ENCODE results near the gene MYBPC2.

MYBPC2 gene

DNA sequence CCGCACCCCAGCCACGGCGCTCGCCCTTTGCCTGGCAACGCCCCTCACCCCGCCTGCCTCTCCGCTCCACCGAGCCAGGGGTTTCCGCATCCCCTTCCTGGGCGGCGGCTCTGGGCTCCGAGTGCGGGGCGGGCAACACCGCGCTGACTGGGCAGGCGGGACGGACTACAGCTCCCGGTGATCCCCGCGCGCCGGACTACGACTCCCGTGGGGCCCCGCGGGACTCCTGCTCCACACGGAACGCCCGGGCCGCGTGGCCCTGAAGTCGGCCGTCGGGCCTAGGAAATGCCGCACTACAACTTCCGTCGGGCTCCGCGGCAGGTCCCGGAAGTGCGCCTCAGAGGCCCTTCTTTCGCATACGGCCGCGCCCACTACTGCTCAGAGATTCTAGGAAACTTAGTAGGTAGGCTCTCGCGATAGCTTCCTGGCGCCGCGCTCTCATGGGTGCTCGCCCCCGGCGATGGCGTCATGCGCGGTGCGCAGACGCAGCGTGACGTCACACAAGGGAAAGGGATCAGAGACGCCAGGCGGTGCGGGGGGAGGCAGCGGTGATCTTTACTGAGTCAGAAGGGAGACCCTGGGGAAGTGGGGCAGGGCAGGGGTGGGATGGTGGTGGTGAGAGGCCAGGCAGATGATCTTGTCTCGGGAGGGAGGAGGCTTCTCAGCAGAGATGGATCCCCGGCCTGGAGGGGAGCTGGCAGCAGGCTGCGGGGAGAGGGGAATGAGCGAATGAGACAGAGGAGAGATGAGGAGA is 78.6 kb downstream of the MYBPC2 start, which contains the start of gene JOSD2:
Gene JOSD2 (minus strand): TSS at position 123 of the 754 bp plus-strand sequence. CDS start 760 bp downstream, outside the sequence.
- TF ChIP-seq, protein P1, sequence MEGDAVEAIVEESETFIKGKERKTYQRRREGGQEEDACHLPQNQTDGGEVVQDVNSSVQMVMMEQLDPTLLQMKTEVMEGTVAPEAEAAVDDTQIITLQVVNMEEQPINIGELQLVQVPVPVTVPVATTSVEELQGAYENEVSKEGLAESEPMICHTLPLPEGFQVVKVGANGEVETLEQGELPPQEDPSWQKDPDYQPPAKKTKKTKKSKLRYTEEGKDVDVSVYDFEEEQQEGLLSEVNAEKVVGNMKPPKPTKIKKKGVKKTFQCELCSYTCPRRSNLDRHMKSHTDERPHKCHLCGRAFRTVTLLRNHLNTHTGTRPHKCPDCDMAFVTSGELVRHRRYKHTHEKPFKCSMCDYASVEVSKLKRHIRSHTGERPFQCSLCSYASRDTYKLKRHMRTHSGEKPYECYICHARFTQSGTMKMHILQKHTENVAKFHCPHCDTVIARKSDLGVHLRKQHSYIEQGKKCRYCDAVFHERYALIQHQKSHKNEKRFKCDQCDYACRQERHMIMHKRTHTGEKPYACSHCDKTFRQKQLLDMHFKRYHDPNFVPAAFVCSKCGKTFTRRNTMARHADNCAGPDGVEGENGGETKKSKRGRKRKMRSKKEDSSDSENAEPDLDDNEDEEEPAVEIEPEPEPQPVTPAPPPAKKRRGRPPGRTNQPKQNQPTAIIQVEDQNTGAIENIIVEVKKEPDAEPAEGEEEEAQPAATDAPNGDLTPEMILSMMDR (IDR thresholded peaks at IDR 0.05; ENCODE audit: low read depth, low read length), result no peak
- peak; percentile 99 for DNase-seq (ENCODE audit: low read depth, low spot score)
- peak within 1 kb of the TSS; percentile 90 for H3K4me3 ChIP-seq (ENCODE audit: low read depth, low read length)
- in situ Hi-C loops (cut with HindIII; ENCODE audit: low sequenced_read_pairs), result no loop called here

DNA sequence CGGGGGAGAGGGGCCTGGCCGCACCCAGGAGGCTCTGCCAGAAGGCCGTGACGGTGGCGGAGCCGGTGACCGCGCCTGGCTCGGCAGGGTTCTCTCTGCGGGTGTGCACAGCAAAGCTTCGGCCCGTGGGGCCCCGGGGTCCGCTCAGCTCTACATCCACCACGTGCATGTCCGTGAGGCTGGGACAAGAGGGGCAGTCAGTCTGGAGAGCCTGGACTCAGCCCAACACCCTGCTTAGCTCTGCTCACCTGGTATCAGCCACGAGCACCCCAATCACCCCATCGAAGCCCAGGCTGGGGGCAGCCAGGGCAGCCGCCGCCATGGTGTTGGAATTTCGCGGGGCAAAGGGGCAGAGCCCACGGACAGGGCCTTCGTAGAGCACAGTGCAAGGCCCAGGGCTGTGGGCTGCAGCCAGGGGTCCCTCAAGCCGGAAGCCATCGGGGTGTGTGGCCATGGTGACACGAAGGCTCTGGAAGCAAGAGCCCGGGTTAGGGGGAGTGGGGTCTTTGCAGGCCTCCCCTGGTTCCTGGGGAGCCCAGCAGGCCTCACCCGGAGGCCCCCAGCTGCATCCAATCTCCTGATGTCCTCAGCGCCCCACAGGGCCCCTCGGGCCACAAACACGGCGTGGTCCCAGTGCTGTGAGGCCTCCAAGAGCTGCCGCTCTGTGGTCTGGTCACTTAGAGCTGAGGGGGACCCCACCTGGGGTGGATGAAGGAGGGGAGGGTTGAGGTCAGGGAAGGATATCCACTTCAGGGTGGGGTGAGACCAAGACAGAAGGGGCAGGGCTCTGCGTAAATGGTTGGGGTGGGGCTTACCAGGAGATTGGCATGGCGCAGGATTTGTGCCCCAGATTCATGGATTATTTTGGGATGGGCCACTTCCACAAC is 79.7 kb downstream of the MYBPC2 start:
- no peak for DNase-seq (ENCODE audit: low read depth, low spot score)
- in situ Hi-C loops (cut with HindIII; ENCODE audit: low sequenced_read_pairs), result no loop called here
- peak overlapping the region; percentile 90 for H3K4me3 ChIP-seq (ENCODE audit: low read depth, low read length)
- TF ChIP-seq, protein P1 (IDR thresholded peaks at IDR 0.05; ENCODE audit: low read depth, low read length), result no peak

DNA sequence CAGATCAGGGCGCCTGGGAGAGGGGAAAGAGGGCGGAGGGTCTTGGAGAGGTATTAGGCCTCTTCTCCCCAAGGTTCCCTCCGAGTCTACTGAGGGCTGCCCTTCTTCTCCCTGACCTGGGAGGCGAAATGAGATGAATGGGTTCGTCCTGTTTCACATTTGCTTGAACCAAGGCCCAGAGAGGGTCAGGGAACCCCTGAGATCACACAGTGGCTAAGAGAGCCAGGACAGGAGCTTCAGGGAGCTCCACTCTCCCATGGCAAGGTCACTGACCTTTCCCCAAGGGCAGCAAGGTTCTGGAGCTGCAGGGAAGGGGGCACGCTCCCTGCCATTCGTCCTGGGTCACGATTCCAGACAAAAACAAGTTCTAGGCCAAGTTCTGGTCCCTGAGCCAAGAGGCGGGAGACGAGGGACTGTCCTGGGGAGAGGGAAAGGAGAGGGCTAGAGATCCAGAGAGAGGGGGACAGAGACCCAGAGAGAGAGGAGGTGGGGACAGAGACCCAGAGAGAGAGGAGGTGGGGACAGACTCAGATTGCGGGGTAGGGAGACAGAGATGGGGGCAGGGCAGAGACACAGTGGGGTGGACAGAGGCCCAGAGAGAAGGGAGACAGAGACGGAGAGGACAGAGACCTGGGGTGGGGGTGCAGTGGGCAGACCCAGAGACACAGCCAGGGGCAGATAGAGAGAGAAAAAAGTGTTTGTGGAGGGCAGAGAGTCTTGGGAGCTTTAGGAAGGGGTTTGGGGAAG is 80.5 kb downstream of the MYBPC2 start:
- TF ChIP-seq, protein P1 (IDR thresholded peaks at IDR 0.05; ENCODE audit: low read depth, low read length), result no peak
- DNase-seq (ENCODE audit: low read depth, low spot score), result no peak
- in situ Hi-C loops (cut with HindIII; ENCODE audit: low sequenced_read_pairs), result no loop called here
- no peak overlapping the region for H3K4me3 ChIP-seq (ENCODE audit: low read depth, low read length)

DNA sequence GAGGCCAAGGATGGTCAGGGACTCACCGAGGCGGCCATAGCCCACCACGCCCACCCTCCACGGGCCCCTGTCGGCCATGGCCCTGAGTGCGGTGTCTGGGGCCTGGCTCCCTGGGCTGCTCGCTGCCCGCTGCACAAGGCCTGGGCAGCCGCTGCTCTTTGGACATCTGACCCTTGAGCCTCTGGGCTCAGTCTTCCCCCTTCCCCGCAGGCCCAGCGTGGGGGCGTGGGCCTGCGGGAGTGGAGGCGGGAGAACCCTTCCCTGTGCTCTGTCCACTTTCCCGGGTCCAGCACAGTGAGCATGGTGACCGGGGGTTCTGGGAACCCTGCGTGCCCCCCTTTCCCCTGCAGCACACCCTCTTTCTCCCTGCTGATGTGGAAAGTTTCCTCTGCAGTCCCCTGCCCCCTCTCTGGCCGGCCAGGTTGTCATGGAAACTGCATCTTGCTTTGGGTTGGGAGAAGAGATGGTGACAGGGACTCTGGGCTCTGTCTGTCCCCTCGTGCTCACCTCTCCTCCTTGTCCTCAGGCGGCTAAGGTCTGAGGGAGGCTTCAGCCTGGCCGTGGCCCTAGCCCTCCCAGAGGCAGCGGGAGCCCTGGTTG is 81.2 kb downstream of the MYBPC2 start, which contains the start of gene ASPDH:
Gene ASPDH (minus strand): TSS at position 168 of the 600 bp plus-strand sequence. CDS start 90 bp downstream, at position 78.
- no peak for DNase-seq (ENCODE audit: low read depth, low spot score)
- TF ChIP-seq, protein P1 (IDR thresholded peaks at IDR 0.05; ENCODE audit: low read depth, low read length), result no peak
- in situ Hi-C loops (cut with HindIII; ENCODE audit: low sequenced_read_pairs), result no loop called here
- H3K4me3 ChIP-seq (ENCODE audit: low read depth, low read length), result no peak within 1 kb of the TSS

DNA sequence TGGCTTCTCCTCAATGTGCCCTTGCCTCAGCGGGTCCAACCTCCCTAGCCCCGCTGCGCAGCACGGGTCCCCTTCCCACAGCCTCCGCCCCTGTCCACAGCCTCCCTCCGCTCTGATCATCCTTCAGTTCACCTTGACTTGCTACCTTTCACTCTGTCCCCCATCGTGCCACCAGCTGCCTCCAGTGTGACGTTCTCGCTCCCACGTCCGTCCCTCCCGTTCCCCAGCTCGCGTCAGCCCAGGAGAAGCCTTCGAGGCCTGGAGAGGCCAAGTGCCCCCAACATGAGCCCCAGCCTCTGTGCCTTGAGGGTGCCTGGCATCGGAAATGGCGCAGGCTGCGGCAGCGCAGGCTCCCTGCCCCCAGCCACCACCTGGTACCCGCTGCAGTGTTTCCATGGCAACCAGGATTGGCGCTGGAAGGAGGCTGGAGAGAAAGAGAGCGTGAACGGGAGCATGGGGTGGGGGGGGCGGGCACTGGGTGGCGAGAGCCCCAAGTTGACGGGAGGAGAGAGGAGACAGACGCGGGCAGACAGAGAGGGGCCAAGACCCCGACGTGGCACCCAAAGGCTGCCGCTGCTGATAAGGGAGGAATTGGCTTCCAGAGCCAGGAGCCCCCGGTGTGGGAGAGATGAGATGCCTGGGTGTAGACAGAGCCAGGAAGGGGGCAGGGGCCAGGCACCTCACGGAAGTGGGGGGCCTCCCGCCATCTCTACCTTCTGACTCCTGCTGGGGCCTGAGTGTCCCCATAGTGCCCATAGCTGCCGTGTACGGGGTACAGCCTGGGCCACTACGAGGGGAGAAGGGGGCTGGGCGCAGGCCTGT is 81.9 kb downstream of the MYBPC2 start:
- TF ChIP-seq, protein P1 (IDR thresholded peaks at IDR 0.05; ENCODE audit: low read depth, low read length), result no peak
- H3K4me3 ChIP-seq (ENCODE audit: low read depth, low read length), result no peak overlapping the region
- no peak for DNase-seq (ENCODE audit: low read depth, low spot score)
- in situ Hi-C loops (cut with HindIII; ENCODE audit: low sequenced_read_pairs), result no loop called here
